Astrocyte (in vitro differentiated cells and primary cell): ENCODE measurements around the gene RUVBL2. TPM values are rescaled to one million over a fixed set of nuclear protein-coding genes. Genes with fewer than 3 reads are reported as not detected.
A peak's percentile ranks its signal among the peaks of the same experiment; 100 is the strongest.

Experiments
- DNase-seq: peaks from one replicate; pipeline ENCODE4 v3.0.0-alpha.2; 2010; ENCODE audit warnings: low read depth
- FAIRE-seq: peaks from 2 replicates; lab custom pipeline; 2011; peaks lifted over from hg19 to GRCh38; lab: Jason Lieb, UNC
- H2AFZ ChIP-seq: 2 replicates; pipeline ENCODE4 v1.6.0; 2012; ENCODE audit warnings: low read depth, low read length, inconsistent platforms
- H3K27ac ChIP-seq: 2 replicates; pipeline ENCODE4 v1.5.1; 2011; ENCODE audit warnings: low read depth, low read length, inconsistent platforms
- H3K27me3 ChIP-seq: 2 replicates; pipeline ENCODE4 v1.6.0; 2011; ENCODE audit warnings: low read length, inconsistent platforms; ENCODE audit not compliant: insufficient read depth
- H3K36me3 ChIP-seq: 2 replicates; pipeline ENCODE4 v1.5.1; 2011; ENCODE audit warnings: low read length, inconsistent platforms; ENCODE audit not compliant: insufficient read depth
- H3K4me1 ChIP-seq: 2 replicates; pipeline ENCODE4 v1.5.1; 2011; ENCODE audit warnings: low read length, inconsistent platforms; ENCODE audit not compliant: insufficient read depth
- H3K4me2 ChIP-seq: 2 replicates; pipeline ENCODE4 v1.6.0; 2012; ENCODE audit warnings: low read length, inconsistent platforms
- H3K4me3 ChIP-seq: 2 replicates; pipeline ENCODE4 v1.5.1; 2011; ENCODE audit warnings: low read depth, mild to moderate bottlenecking, low read length, inconsistent platforms; ENCODE audit not compliant: insufficient read depth
- H3K79me2 ChIP-seq: 2 replicates; pipeline ENCODE4 v1.6.0; 2012; ENCODE audit warnings: mild to moderate bottlenecking, low read length, inconsistent platforms; ENCODE audit not compliant: insufficient read depth
- H3K9ac ChIP-seq: 2 replicates; pipeline ENCODE4 v1.6.0; 2012; ENCODE audit warnings: mild to moderate bottlenecking, low read length, inconsistent platforms
- H3K9me3 ChIP-seq: 2 replicates; pipeline ENCODE4 v1.5.1; 2012; ENCODE audit warnings: low read depth, mild to moderate bottlenecking, low read length, inconsistent platforms; ENCODE audit not compliant: insufficient read depth
- H4K20me1 ChIP-seq: 2 replicates; pipeline ENCODE4 v1.6.0; 2012; ENCODE audit warnings: low read length, inconsistent platforms; ENCODE audit not compliant: insufficient read depth
- H3K27ac Mint-ChIP-seq: one replicate; pipeline ENCODE4 v1.8.0; 2021; ENCODE audit warnings: mild to moderate bottlenecking, mixed read lengths; ENCODE audit not compliant: unreplicated experiment
- H3K27me3 Mint-ChIP-seq: one replicate; pipeline ENCODE4 v1.8.0; 2021; ENCODE audit warnings: low read depth, mixed read lengths; ENCODE audit not compliant: unreplicated experiment
- H3K36me3 Mint-ChIP-seq: one replicate; pipeline ENCODE4 v1.8.0; 2021; ENCODE audit warnings: low read depth, mixed read lengths; ENCODE audit not compliant: unreplicated experiment
- H3K4me1 Mint-ChIP-seq: one replicate; pipeline ENCODE4 v1.8.0; 2021; ENCODE audit warnings: low read depth, mixed read lengths; ENCODE audit not compliant: unreplicated experiment
- H3K4me3 Mint-ChIP-seq: one replicate; pipeline ENCODE4 v1.8.0; 2021; ENCODE audit warnings: mild to moderate bottlenecking, moderate library complexity, mixed read lengths; ENCODE audit not compliant: unreplicated experiment
- H3K9me3 Mint-ChIP-seq: one replicate; pipeline ENCODE4 v1.8.0; 2021; ENCODE audit warnings: mild to moderate bottlenecking, mixed read lengths; ENCODE audit not compliant: unreplicated experiment
- EZH2 ChIP-seq: IDR thresholded peaks from 2 replicates; pipeline ENCODE4 v1.6.1; 2012; ENCODE audit warnings: mild to moderate bottlenecking, low read length, inconsistent platforms; ENCODE audit not compliant: insufficient read depth
- total RNA-seq: library from RNA; stranded (reverse); gene quantifications from 2 replicates; pipeline ENCODE4 v1.2.1, GENCODE V29; 2021
- TF ChIP-seq, protein P1 (sequence below): IDR thresholded peaks from 2 replicates; pipeline ENCODE4 v1.5.1; 2011; ENCODE audit warnings: low read depth, mild to moderate bottlenecking, inconsistent platforms, low read length, moderate library complexity; ENCODE audit not compliant: insufficient read depth

Gene RUVBL2
- total RNA-seq, 1 donor from 2014 or later, result 106 TPM

DNA sequence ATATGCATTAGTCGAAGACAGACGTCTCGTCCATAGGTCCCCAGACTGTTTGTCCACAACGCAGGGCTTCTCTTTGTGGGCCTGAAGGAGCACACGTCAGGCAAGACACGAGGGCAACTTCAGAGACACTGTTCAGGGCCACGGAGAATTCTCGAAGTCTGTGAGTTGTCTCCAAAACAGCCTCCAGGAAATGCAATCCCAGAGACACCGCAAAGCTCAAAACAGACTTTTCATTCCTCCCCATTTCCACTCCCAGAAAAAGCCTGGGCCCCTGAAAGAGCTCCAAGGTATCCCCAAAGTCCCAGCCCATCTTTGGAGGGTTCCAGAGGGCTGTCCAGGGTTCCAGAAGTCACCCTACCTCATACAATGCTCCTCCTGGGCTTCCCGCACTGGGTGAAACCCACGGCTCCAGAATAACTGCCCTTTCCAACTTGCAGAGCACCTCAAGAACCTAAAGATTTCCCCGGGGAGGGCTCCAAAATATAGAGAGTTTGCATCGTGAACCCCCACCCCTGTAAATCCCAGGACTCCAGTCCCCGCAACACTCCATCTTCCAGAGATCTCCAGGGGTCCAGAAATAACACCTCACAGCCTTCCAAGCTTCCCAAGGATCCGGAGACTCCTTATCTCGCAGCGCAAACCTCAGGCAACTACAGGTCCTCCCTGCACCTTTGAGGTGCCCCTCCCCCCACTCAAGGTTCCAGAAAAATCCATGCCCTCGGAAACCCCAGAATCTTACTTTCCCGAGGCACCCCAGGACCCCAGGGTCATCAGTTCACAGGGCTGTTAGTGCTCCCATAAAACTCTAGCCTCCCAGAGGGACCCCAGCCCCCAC lies 29.3 kb upstream of the RUVBL2 start:
- Histone ChIP-seq H2AFZ (no peak overlapping the region), H3K9me3 (no peaks in the 10 kb centered on the region), H3K36me3 (peaks cover 11% of the 10 kb centered on the region), H4K20me1 (peaks cover 37% of the 10 kb centered on the region), H3K4me3 (no peak overlapping the region), H3K4me1 (peaks cover 40% of the 10 kb centered on the region), H3K4me2 (peak overlapping the region; percentile 90), H3K27me3 (no peaks in the 10 kb centered on the region), H3K79me2 (peaks cover 20% of the 10 kb centered on the region), H3K27ac (peak overlapping the region; percentile 98), H3K9ac (peak overlapping the region; percentile 77)
- TF ChIP-seq EZH2, result no peak
- TF ChIP-seq, protein P1, sequence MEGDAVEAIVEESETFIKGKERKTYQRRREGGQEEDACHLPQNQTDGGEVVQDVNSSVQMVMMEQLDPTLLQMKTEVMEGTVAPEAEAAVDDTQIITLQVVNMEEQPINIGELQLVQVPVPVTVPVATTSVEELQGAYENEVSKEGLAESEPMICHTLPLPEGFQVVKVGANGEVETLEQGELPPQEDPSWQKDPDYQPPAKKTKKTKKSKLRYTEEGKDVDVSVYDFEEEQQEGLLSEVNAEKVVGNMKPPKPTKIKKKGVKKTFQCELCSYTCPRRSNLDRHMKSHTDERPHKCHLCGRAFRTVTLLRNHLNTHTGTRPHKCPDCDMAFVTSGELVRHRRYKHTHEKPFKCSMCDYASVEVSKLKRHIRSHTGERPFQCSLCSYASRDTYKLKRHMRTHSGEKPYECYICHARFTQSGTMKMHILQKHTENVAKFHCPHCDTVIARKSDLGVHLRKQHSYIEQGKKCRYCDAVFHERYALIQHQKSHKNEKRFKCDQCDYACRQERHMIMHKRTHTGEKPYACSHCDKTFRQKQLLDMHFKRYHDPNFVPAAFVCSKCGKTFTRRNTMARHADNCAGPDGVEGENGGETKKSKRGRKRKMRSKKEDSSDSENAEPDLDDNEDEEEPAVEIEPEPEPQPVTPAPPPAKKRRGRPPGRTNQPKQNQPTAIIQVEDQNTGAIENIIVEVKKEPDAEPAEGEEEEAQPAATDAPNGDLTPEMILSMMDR, result no peak
- DNase-seq (peak; percentile 39), FAIRE-seq (no peak)
- H3K27me3 Mint-ChIP-seq, result no peaks in the 10 kb centered on the region
- peak overlapping the region; percentile 99 for H3K27ac Mint-ChIP-seq
- peaks cover 17% of the 10 kb centered on the region for H3K36me3 Mint-ChIP-seq
- H3K4me1 Mint-ChIP-seq, result peaks cover 33% of the 10 kb centered on the region
- H3K9me3 Mint-ChIP-seq, result no peaks in the 10 kb centered on the region
- H3K4me3 Mint-ChIP-seq, result peak overlapping the region; percentile 83

DNA sequence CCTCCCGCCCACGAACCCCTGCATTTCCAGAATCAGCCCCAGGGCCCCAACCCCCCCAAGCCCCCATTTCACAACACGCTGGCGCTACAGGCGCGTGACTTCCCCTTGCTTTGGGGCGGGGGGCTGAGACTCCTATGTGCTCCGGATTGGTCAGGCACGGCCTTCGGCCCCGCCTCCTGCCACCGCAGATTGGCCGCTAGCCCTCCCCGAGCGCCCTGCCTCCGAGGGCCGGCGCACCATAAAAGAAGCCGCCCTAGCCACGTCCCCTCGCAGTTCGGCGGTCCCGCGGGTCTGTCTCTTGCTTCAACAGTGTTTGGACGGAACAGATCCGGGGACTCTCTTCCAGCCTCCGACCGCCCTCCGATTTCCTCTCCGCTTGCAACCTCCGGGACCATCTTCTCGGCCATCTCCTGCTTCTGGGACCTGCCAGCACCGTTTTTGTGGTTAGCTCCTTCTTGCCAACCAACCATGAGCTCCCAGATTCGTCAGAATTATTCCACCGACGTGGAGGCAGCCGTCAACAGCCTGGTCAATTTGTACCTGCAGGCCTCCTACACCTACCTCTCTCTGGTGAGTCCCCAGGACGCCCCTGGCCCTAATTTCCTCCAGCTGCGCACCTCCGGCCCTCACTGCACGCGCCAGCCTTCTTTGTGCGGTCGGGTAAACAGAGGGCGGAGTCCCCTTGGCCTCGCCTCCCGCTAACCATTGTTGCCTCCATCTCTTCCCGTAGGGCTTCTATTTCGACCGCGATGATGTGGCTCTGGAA lies 28.5 kb upstream of the RUVBL2 start, which contains the start of gene FTL:
TSS of gene FTL (plus strand) at position 270 of the 766 bp plus-strand sequence. CDS start at position 469, 199 bp downstream.
- Histone ChIP-seq H3K27me3 (no peaks in the 10 kb centered on the region), H3K4me1 (peaks cover 40% of the 10 kb centered on the region), H3K27ac (peak within 1 kb of the TSS; percentile 98), H4K20me1 (peaks cover 38% of the 10 kb centered on the region), H3K36me3 (peaks cover 13% of the 10 kb centered on the region), H3K4me2 (peak within 1 kb of the TSS; percentile 90), H3K9ac (peak within 1 kb of the TSS; percentile 93), H3K9me3 (no peaks in the 10 kb centered on the region), H3K79me2 (peaks cover 20% of the 10 kb centered on the region), H2AFZ (peak within 1 kb of the TSS; percentile 7), H3K4me3 (peak within 1 kb of the TSS; percentile 82)
- H3K4me3 Mint-ChIP-seq, result peak within 1 kb of the TSS; percentile 99
- DNase-seq (peak; percentile 83), FAIRE-seq (no peak)
- peaks cover 24% of the 10 kb centered on the region for H3K36me3 Mint-ChIP-seq
- H3K27me3 Mint-ChIP-seq, result no peaks in the 10 kb centered on the region
- TF ChIP-seq EZH2, result no peak
- TF ChIP-seq, protein P1, result no peak
- peaks cover 33% of the 10 kb centered on the region for H3K4me1 Mint-ChIP-seq
- H3K27ac Mint-ChIP-seq, result peak within 1 kb of the TSS; percentile 99
- no peaks in the 10 kb centered on the region for H3K9me3 Mint-ChIP-seq
